B cell (primary cell): Measurements from ENCODE around the gene VWA3B.

ENCODE experiments used
- EZH2 ChIP-seq: IDR thresholded peaks from 2 replicates; pipeline ENCODE4 v1.6.1; 2012; ENCODE audit warnings: borderline replicate concordance, low read depth, mild to moderate bottlenecking, moderate library complexity, low read length; ENCODE audit not compliant: insufficient read depth, poor library complexity, severe bottlenecking
- TF ChIP-seq, protein P1 (sequence below): fragments of 200-600 bp; IDR thresholded peaks from one replicate; pipeline ENCODE4 v1.8.0; 2022; ENCODE audit warnings: antibody characterized with exemption, mild to moderate bottlenecking

DNA sequence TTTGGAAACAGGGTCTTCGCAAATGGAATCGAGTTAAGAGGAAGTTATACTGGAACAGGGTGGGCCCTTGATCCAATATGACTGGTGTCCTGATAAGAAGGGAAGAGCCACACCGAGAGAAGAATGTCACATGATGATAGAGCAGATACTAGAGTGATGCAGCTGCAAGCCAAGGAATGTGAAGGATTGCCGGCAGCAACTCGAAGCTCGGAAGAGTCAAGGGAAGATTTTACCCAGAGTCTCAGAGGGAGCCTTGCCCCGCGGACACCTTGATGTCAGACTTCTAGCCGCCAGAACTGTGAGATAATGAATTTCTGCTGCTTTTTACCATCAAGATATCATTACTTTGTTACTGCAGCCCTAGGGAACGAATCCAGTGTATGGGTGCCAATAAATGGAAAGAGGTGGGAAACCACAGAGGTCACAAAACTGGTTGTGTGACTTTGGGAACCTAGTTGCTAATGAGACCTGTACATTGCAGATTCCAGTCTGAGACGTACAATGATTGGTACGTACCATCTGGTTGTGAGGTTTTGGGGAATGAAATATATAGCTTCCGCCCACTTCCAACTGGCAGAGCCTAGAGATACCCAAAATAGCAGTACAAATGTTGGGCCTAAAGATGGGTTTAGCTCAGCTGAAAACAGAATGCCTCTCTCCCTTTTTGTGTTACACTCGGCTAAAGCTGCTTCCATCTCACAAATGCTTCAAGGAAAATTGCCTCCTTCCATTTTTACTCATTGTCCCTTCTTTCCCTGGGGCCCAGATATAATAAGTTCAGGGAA is 28.6 kb upstream of the VWA3B start:
- TF ChIP-seq, protein P1, sequence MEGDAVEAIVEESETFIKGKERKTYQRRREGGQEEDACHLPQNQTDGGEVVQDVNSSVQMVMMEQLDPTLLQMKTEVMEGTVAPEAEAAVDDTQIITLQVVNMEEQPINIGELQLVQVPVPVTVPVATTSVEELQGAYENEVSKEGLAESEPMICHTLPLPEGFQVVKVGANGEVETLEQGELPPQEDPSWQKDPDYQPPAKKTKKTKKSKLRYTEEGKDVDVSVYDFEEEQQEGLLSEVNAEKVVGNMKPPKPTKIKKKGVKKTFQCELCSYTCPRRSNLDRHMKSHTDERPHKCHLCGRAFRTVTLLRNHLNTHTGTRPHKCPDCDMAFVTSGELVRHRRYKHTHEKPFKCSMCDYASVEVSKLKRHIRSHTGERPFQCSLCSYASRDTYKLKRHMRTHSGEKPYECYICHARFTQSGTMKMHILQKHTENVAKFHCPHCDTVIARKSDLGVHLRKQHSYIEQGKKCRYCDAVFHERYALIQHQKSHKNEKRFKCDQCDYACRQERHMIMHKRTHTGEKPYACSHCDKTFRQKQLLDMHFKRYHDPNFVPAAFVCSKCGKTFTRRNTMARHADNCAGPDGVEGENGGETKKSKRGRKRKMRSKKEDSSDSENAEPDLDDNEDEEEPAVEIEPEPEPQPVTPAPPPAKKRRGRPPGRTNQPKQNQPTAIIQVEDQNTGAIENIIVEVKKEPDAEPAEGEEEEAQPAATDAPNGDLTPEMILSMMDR, result no peak
- TF ChIP-seq EZH2, result no peak
